H1 (cell line): ENCODE data around the gene PGGHG.

ENCODE experiments used
- CEBPB ChIP-seq: IDR thresholded peaks from 2 replicates; pipeline ENCODE4 v1.6.1; 2012; ENCODE audit warnings: low read depth, low read length
- EZH2 ChIP-seq: fragments of 200-600 bp; sonication (generic); IDR thresholded peaks from 2 replicates; pipeline ENCODE4 v1.7.1; 2012; ENCODE audit warnings: low read depth, mild to moderate bottlenecking, moderate library complexity, low read length, inconsistent platforms; ENCODE audit not compliant: severe bottlenecking
- POLR2AphosphoS5 ChIP-seq: IDR thresholded peaks from 2 replicates; pipeline ENCODE4 v1.6.1; 2011; ENCODE audit warnings: low read depth, low read length
- TF ChIP-seq, protein P1 (sequence below), 3 experiments: IDR thresholded peaks; 1 replicate in 2 of 3; 2 replicates in 1 of 3; pipeline versions ENCODE4 v1.5.1 to v1.6.1; 2011; ENCODE audit warnings: low read length in 3 of 3, mild to moderate bottlenecking in 3 of 3, inconsistent platforms in 2 of 3, low read depth in 1 of 3, moderate library complexity in 1 of 3; ENCODE audit not compliant: insufficient read depth in 1 of 3; ENCODE audit errors: control extremely low read depth in 1 of 3

DNA sequence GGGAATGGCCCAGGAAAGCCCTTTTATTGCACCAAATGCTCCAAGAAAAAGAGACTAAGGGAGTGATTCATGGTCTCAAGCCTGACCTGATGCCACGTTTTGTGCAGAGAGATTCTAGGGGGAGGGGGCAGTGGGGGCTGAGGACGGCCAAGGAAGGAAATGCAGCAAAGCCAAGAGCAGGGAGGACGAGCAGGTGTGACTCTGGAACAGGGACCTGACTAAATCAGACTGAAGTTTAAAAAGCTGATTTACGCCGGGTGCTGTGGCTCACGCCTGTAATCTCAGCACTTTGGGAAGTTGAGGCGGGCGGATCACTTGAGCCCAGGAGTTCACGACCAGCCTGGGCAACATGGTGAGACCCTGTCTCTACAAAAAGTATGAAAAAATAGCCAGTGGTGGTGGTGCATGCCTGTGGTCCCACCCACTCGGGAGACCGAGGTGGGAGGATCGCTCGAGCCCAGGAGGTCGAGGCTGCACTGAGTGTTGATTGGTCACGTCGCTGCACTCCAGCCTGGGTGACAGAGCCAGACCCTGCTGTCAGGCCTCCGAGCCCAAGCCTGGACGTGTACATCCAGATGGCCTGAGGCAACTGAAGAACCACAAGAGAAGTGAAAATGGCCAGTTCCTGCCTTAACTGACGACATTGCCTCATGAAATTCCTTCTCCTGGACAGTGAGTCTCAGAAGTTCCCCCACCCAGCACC lies 42.6 kb downstream of the PGGHG start:
- TF ChIP-seq EZH2 (no peak), CEBPB (no peak), POLR2AphosphoS5 (no peak)
- TF ChIP-seq, protein P1, sequence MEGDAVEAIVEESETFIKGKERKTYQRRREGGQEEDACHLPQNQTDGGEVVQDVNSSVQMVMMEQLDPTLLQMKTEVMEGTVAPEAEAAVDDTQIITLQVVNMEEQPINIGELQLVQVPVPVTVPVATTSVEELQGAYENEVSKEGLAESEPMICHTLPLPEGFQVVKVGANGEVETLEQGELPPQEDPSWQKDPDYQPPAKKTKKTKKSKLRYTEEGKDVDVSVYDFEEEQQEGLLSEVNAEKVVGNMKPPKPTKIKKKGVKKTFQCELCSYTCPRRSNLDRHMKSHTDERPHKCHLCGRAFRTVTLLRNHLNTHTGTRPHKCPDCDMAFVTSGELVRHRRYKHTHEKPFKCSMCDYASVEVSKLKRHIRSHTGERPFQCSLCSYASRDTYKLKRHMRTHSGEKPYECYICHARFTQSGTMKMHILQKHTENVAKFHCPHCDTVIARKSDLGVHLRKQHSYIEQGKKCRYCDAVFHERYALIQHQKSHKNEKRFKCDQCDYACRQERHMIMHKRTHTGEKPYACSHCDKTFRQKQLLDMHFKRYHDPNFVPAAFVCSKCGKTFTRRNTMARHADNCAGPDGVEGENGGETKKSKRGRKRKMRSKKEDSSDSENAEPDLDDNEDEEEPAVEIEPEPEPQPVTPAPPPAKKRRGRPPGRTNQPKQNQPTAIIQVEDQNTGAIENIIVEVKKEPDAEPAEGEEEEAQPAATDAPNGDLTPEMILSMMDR (IDR thresholded peaks at IDR 0.05; ENCODE audit: control extremely low read depth in 1 of 3, insufficient read depth in 1 of 3, low read depth in 1 of 3, low read length in 3 of 3) = no peak
